ENCODE measurements around the gene RNF125.
A peak's percentile ranks its signal among the peaks of the same experiment; 100 is the strongest.
"Not testable (repeated sequence)": the region's sequence is repeated elsewhere in the genome, so short reads cannot be mapped to it uniquely, and the experiment has no call there.

The RNF125 gene

DNA sequence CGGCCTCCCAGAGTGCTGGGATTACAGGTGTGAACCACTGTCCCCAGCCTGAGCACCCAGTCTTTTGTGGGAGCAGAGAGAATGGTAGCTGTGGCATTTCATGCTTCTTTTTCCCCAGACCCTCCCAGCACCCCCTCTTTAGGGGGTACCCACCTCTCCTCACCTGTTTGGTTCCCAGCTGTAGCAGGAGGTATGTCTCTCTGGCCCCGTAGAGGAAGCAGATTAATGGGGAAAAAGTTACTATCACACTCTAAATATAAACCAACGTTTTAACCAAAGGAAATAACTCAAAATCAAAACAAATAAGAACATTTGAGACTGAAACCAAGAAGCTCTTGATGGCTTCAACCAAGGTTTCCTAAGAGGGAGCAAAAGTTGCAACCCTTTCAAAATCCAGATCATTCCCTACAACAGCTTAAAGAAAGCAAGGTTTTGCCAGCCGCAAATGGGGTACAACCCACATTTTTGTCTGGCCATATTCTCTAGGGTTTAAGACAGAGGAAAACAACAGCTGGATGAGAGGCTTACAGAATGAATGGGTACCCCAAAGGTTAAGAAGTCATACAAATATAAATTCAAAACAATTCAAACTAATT, 8.0 kb downstream of the RNF125 start:
- DNase-seq: no peak

DNA sequence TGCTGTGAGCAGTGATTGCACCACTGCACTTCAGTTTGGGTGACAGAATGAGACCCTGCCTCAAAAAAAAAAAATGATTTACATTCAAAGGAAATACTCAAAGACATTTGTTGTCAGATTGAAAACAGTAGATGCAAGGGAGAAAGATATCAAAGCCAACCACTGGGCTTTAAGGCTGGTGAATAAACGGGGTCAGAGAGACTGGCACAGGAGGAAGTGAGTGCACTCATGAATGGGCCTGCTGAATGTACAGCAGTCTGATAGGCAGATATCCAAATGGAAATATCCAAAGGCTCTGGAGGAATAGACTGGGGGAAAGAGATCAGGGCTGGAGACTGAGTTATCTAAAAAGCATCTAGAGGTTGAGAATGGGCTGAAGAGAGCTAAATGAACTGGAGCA, 10.9 kb downstream of the RNF125 start:
- no peak for DNase-seq

GRCh38 chr18:32032609-32033008, 14.0 kb downstream of the RNF125 start:
- DNase-seq: no peak

DNA sequence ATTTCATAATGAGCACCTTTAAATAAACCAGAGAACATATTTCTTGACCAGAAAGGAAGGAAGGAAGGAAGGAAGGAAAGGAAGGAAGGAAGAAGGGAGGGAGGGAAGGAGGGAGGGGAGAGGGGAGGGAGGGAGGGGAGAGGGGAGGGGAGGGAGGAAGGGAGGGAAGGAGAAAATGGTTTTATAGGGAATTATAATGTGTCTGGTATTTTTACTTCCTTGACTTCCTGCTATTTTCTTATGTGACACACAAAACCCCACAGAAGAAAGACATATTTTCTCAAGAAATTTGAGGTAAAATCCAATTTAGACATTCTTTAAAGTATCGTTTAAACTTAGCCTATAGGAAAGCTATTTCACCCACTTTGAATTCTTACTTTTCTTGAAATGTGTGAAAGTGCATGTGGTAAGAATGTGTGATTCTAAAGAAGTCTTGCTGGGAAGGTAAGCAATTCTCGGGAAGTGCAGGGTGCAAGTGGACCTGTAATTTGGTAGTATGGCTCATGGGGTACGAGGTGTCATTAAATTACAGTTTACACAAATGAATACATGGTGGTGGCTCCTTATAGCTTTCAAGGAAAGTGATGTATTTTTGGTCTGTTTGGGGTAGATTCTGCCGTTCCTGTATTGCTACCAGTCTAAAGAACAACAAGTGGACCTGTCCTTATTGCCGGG, 18.0 kb downstream of the RNF125 start:
- DNase-seq: no peak

DNA sequence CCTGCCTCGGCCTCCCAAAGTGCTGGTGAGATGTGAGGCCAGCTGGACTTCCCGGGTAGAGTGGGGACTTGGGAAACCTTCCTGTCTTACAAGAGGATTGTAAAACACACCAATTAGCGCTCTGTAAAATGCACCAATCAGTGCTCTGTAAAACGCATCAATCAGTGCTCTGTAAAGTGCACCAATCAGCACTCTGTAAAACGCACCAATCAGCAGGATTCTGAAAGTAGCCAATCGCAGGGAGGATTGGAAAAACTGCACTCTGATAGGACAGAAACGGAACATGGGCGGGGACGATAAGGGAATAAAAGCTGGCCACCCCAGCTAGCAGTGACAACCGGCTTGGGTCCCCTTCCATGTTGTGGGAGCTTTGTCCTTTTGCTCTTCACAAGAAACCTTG, 19.0 kb downstream of the RNF125 start:
- no peak for DNase-seq

- peak; percentile 34 to 52 for DNase-seq
Observed at GRCh38 chr18:32040936-32041335, 22.3 kb downstream of the RNF125 start.

GRCh38 chr18:32042337-32042736, 23.7 kb downstream of the RNF125 start:
- no peak for DNase-seq

DNA sequence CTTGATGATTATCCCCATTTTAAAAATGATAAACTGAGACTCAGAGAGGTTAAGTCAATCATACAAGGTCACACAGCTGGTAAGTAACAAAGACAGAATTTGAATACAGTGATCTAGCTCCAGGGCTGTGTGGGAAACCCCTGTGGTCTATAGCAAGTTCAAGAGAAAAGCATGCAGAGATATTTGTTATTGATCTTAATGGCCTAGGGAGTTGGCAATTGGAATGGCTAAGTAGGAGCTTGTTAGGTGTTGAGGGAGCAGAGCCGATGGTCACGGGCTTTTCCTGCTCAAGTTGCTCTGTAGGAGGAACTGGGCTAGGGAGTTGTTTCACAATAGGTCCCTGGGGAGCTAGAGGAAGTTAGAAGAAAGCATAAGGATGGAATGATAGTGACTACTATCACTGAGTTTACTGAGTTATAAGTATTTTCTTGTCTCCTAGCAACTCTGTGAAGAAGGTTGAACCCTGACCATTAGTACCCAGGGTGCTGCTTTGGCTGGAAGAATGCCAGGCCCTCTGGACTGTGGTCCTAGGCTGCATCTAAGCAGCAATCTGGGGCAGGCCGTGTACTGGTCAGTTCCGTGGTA, 30.0 kb downstream of the RNF125 start:
- no peak for DNase-seq

- DNase-seq: peak; percentile 32 to 52
Observed at GRCh38 chr18:32049393-32050171, 31.0 kb downstream of the RNF125 start.

GRCh38 chr18:32056613-32057358, 38.2 kb downstream of the RNF125 start:
- DNase-seq: no peak

- DNase-seq: no peak
Observed at GRCh38 chr18:32057624-32058165, 39.1 kb downstream of the RNF125 start.

DNA sequence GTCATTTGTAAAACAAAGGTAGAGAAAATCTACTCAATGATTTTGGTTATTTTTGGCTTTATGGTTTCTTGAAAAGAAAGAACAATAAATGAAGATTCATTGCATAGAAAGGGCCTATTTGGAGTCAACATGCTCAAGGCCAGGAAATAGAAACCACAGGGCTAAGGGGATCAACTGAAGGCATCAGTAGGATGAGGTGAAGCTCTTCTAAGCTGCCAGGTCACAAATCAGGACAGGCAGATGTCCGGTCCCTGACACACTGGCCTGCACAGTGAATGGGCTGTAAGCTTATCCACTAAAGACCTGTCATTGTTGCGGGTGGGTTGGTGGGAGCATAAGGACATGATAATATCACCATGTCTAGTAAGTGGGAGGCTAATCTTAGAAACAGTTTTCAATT, 41.4 kb downstream of the RNF125 start:
- no peak for DNase-seq

DNA sequence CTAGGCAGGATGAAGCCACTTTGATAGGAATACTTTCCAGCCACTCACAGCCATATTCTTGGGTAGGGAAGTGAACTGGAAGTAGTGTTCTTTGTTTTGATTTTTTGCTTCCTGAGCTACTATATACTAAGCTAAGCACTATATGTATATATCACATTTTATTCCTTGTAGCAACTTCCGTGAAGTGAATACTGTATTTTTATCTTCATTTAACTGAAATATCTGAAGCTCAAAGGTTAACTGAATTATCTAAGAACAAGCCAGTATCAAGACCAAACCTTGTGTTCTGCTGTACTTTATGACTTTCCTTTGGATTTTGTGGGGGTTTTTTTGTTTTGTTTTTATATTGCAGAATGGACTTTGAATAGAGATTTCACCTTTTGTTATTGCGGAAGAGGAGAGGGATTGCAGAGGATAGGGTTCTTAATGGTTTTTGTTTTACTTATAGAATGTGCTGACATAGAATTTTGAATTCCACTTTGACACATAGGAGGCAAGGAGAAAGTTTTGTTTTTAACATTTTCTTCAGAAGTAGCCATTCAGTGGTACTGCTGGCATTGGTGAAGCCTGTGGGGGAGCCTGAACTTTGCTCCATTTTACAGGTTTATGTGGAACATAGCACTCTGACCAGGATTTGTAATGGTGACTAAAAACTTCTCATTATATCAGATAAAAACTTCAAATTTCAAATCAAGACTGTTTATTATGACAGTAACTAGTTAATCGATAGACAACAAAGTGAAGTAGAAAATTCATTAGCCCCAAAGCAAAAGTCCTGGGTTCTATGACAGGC, 48.9 kb downstream of the RNF125 start:
- no peak for DNase-seq

DNA sequence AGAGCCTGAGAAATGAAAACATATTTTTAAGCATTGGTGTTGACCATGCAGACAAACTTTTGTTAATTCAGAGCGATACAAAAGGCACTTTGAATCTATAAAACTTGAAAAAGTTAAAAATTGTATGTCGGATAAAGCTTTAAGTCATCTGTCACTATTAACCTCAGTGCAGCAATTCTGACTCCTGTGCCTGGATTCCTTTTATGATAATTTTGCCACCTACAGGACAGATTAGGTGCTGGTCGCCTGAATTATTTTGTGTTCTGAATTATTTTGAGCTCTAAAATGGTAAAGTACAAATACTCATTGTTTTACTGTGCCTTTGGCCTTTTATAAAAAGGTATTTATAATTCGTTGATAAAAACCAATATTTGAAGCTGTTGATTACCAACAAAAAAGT, 53.7 kb downstream of the RNF125 start:
- DNase-seq: no peak

DNA sequence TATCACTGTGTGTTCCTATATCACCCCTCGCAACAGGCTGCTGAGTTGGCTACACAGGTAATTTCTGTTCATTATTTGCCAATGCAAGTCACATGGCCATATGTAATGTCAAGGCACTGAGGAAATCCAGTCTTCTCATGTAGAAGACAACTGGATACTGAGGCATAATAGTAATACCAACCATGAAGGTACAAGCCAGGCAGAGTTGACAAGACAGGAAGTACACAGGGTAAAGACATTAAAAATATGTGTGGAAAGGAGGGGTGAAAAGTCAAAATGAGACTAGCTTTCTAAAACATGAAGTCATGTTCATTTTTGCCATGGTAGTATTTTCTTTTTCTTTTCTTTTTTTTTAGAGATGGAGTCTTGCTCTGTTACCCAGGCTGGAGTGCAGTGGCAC, 55.6 kb downstream of the RNF125 start:
- DNase-seq: no peak

DNA sequence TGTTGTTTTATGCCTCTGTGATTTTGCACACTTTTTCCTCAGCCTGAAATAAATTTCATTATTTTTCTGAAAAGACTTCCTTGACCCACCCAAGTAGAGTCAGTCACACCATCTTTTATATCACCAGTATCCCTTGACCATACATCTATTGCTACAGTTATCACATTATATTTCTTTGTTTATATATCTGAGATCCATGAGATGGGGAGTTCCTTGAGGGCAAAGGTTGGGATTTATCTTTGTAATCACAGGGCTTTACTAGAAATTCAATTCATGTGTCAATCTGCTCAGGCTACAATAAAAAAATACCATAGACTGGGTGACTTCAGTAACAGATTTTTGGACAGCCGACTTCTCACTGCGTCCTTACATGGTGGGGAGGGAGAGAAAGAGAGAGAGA, 60.2 kb downstream of the RNF125 start:
- no peak for DNase-seq

GRCh38 chr18:32081881-32082280, 63.3 kb downstream of the RNF125 start:
- no peak for DNase-seq

GRCh38 chr18:32083781-32084180, 65.2 kb downstream of the RNF125 start:
- DNase-seq: no peak

DNA sequence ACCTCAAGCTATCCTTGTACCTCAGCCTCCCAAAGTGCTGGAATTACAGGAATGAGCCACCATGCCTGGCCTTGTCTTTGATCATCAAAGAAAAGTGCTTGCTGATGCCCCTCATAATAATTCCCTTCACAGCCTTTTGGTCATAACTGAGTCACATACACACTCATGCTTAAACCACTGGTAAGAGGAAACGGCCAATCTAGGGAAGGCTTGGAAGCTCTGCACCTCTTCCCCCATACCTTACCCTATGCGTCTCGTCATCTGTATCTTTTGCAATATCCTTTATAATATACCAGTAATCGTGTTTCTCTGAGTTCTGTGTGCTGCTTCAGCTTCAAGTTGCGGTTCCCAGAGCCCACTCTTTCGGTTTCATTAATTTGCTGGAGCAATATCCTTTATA, 68.3 kb downstream of the RNF125 start:
- DNase-seq: no peak

DNA sequence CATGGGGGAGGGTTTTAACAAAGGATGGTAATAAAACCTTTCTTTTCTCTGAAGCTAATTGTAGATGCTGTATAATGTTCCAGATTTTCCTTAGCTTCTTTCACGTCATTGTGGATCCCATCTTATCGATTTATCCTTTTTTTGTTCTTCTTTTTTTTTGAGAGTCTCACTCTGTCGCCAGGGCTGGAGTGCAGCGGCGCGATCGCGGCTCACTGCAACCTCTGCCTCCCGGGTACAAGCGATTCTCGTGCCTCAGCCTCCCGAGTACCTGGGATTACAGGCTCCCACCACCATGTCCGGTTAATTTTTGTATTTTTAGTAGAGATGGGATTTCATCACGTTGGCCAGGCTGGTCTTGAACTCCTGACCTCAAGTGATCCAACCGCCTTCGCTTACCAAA, 72.2 kb downstream of the RNF125 start:
- not testable (repeated sequence) for DNase-seq

DNA sequence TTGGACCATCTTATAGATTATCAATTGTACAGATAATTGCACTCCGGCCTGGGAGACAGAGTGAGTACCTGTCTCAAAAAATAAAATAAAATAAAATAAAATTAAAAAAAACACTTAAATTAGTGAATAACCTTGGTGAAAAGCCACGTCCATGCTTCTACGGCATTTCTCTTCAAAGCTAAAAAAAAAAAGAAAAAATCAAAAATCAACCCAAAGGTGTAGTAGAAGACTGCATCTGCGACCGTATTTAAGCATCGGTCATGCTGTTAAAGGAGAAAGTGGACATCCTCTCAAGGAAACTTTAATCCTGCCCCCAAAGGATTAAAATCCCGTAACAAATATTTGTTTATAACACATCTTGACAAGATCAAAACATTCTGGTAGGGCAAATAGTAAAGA, 72.7 kb downstream of the RNF125 start:
- no peak for DNase-seq
